Activated naive CD4-positive, alpha-beta T cell treated with anti-CD3 and anti-CD28 coated beads, Interleukin-2, amount 50 U/mL, for 24 hours (primary cell): ENCODE data around the gene RAB27B.
A peak's percentile ranks its signal among the peaks of the same experiment; 100 is the strongest.
"Not testable (repeated sequence)": the region's sequence is repeated elsewhere in the genome, so short reads cannot be mapped to it uniquely, and the experiment has no call there.

Experiments used
- H3K27ac Mint-ChIP-seq: one replicate; pipeline ENCODE4 v1.8.0; 2021; ENCODE audit warnings: mild to moderate bottlenecking, mixed read lengths
- H3K27me3 Mint-ChIP-seq: one replicate; pipeline ENCODE4 v1.8.0; 2021; ENCODE audit warnings: mixed read lengths
- H3K36me3 Mint-ChIP-seq: one replicate; pipeline ENCODE4 v1.8.0; 2021; ENCODE audit warnings: mixed read lengths
- H3K4me1 Mint-ChIP-seq: one replicate; pipeline ENCODE4 v1.8.0; 2021; ENCODE audit warnings: mixed read lengths
- H3K4me3 Mint-ChIP-seq: one replicate; pipeline ENCODE4 v1.8.0; 2021; ENCODE audit warnings: mild to moderate bottlenecking, mixed read lengths
- H3K9me3 Mint-ChIP-seq: one replicate; pipeline ENCODE4 v1.8.0; 2021; ENCODE audit warnings: mixed read lengths

RAB27B gene

DNA sequence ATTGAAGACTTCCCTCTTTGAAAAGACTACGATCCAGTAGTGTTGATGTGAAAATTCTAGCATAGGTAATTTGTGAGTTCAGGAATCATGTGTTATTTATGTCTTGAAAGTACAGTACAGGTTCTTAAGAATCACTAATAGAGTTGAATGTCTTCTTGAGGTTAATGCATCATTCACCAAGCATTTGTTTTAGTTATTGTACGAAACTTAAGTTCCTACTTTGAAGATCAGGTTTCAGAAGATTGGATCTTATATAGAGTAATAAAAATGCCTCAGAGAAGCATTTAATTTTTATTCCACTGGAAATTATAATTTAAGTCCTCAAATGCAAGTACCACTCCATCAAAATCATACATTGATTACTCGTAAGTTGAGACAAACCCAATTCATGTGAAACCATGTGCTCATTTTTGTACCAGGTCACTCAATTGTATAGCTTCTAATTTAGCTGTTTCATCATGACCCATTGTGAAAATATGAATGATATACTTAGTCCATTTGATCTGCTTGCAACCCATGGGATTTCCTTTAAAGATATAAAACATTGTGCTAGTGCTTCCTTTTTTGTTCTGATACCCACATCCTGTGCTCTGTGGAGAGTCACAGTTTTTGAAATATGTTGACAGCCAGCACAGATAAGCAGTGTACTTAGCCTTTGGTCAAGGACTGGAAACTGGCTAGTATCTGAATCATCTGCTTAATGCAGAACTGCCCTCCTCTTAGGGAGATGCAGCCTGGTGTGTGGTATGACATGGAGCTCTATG, 22.5 kb upstream of the RAB27B start:
- Mint-ChIP-seq H3K4me1 (peaks cover 13% of the 10 kb centered on the region), H3K4me3 (no peak overlapping the region), H3K9me3 (no peaks in the 10 kb centered on the region), H3K27me3 (no peaks in the 10 kb centered on the region), H3K36me3 (no peaks in the 10 kb centered on the region), H3K27ac (no peak overlapping the region)

GRCh38 chr18:54806526-54806925, 21.8 kb upstream of the RAB27B start:
- Mint-ChIP-seq H3K4me3 (no peak overlapping the region), H3K4me1 (peaks cover 13% of the 10 kb centered on the region), H3K27ac (no peak overlapping the region), H3K9me3 (no peaks in the 10 kb centered on the region), H3K27me3 (no peaks in the 10 kb centered on the region), H3K36me3 (no peaks in the 10 kb centered on the region)

GRCh38 chr18:54807303-54807702, 21.0 kb upstream of the RAB27B start:
- no peak overlapping the region for H3K4me3 Mint-ChIP-seq
- no peak overlapping the region for H3K27ac Mint-ChIP-seq
- no peaks in the 10 kb centered on the region for H3K9me3 Mint-ChIP-seq
- no peaks in the 10 kb centered on the region for H3K27me3 Mint-ChIP-seq
- H3K4me1 Mint-ChIP-seq: peaks cover 13% of the 10 kb centered on the region
- H3K36me3 Mint-ChIP-seq: no peaks in the 10 kb centered on the region

DNA sequence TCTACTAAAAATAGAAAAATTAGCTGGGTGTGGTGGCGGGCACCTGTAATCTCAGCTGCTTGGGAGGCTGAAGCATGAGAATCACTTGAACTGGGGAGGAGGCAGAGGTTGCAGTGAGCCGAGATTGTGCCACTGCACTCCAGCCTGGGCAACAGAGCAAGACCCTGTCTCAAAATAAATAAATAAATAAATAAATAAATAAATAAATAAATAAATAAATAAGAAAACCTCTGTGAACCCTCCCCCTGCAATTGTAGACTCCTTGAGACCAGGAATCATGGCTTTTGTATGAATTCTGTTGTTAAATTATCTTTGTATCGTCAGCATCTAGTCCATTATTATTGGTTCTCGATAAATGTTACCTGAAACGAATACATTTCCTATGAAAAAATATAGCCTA, 17.6 kb upstream of the RAB27B start:
- H3K27me3 Mint-ChIP-seq, H3K9me3 Mint-ChIP-seq, H3K27ac Mint-ChIP-seq, H3K36me3 Mint-ChIP-seq, H3K4me3 Mint-ChIP-seq: not testable (repeated sequence)
- peaks cover 13% of the 10 kb centered on the region for H3K4me1 Mint-ChIP-seq

DNA sequence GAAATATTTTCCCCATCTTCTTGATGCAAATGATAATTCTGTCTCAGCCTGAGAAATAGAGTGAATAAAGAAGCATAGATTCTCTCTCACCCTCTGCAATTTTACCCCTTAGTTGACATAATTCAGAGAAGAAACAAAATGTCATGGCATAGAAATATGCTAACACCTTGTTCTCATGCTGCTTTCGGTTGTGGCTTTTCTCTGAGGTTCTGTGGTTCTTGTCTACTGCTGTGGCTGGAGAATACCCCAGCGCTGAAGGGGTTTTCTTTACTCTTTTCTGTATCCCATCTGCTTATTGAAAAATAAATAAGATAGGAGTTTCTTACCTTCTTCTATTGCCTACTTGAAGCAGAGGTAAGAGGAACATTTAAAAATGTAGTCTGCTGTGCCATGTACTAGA, 15.4 kb upstream of the RAB27B start:
- Mint-ChIP-seq H3K4me3 (no peak overlapping the region), H3K27me3 (no peaks in the 10 kb centered on the region)

DNA sequence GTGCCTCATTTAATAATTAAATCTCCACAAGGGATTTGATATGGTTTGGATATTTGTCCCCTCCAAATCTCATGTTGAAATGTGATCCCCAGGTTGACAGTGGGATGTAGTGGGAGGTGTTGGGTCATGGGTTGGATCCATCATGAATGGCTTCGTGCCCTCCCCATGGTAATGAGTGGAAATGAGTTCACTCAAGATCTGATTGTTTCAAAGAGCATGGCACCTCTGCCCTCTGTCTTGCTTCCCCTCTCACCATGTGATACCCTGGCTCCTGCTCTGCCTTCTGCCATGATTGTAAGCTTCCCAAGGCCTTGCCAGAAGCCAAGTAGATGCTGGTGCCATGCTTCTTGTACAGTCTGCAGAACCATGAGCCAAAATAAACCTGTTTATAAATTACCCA, 15.0 kb upstream of the RAB27B start:
- Mint-ChIP-seq H3K4me3 (no peak overlapping the region), H3K9me3 (no peaks in the 10 kb centered on the region), H3K36me3 (no peaks in the 10 kb centered on the region), H3K4me1 (peaks cover 7% of the 10 kb centered on the region), H3K27ac (no peak overlapping the region), H3K27me3 (no peaks in the 10 kb centered on the region)

More for the DNA sequence above, 15.4 kb upstream of the RAB27B start:
- H3K27ac Mint-ChIP-seq: no peak overlapping the region
- H3K36me3 Mint-ChIP-seq: no peaks in the 10 kb centered on the region
- H3K4me1 Mint-ChIP-seq: peaks cover 7% of the 10 kb centered on the region
- H3K9me3 Mint-ChIP-seq: no peaks in the 10 kb centered on the region

GRCh38 chr18:54813977-54814565, 14.2 kb upstream of the RAB27B start:
- Mint-ChIP-seq H3K9me3 (no peaks in the 10 kb centered on the region), H3K36me3 (no peaks in the 10 kb centered on the region), H3K27ac (no peak overlapping the region), H3K27me3 (no peaks in the 10 kb centered on the region), H3K4me3 (no peak overlapping the region), H3K4me1 (peaks cover 7% of the 10 kb centered on the region)

GRCh38 chr18:54815086-54815485, 13.2 kb upstream of the RAB27B start:
- Mint-ChIP-seq H3K27me3 (no peaks in the 10 kb centered on the region), H3K27ac (no peak overlapping the region), H3K36me3 (no peaks in the 10 kb centered on the region), H3K9me3 (no peaks in the 10 kb centered on the region), H3K4me3 (no peak overlapping the region), H3K4me1 (peaks cover 7% of the 10 kb centered on the region)

GRCh38 chr18:54820785-54821275, 7.4 kb upstream of the RAB27B start:
- not testable (repeated sequence) for H3K36me3 Mint-ChIP-seq, H3K27ac Mint-ChIP-seq

GRCh38 chr18:54822872-54823845, 5.1 kb upstream of the RAB27B start:
- H3K27me3 Mint-ChIP-seq: peaks cover 6% of the 10 kb centered on the region

More at GRCh38 chr18:54820785-54821275, 7.4 kb upstream of the RAB27B start:
- H3K9me3 Mint-ChIP-seq, H3K4me3 Mint-ChIP-seq, H3K4me1 Mint-ChIP-seq, H3K27me3 Mint-ChIP-seq: not testable (repeated sequence)

GRCh38 chr18:54824761-54825160, 3.5 kb upstream of the RAB27B start:
- H3K4me3 Mint-ChIP-seq: no peak overlapping the region
- no peaks in the 10 kb centered on the region for H3K36me3 Mint-ChIP-seq
- H3K4me1 Mint-ChIP-seq: peaks cover 18% of the 10 kb centered on the region
- peaks cover 6% of the 10 kb centered on the region for H3K27me3 Mint-ChIP-seq
- no peaks in the 10 kb centered on the region for H3K9me3 Mint-ChIP-seq
- no peak overlapping the region for H3K27ac Mint-ChIP-seq

More at GRCh38 chr18:54822872-54823845, 5.1 kb upstream of the RAB27B start:
- H3K36me3 Mint-ChIP-seq: no peaks in the 10 kb centered on the region
- H3K27ac Mint-ChIP-seq: no peak overlapping the region
- no peak overlapping the region for H3K4me3 Mint-ChIP-seq
- H3K9me3 Mint-ChIP-seq: no peaks in the 10 kb centered on the region
- H3K4me1 Mint-ChIP-seq: peaks cover 9% of the 10 kb centered on the region

- Mint-ChIP-seq H3K27me3 (peaks cover 6% of the 10 kb centered on the region), H3K27ac (no peak overlapping the region), H3K9me3 (no peaks in the 10 kb centered on the region), H3K4me1 (peaks cover 22% of the 10 kb centered on the region), H3K4me3 (no peak overlapping the region), H3K36me3 (no peaks in the 10 kb centered on the region)
Observed at GRCh38 chr18:54825601-54826344, 2.5 kb upstream of the RAB27B start.

DNA sequence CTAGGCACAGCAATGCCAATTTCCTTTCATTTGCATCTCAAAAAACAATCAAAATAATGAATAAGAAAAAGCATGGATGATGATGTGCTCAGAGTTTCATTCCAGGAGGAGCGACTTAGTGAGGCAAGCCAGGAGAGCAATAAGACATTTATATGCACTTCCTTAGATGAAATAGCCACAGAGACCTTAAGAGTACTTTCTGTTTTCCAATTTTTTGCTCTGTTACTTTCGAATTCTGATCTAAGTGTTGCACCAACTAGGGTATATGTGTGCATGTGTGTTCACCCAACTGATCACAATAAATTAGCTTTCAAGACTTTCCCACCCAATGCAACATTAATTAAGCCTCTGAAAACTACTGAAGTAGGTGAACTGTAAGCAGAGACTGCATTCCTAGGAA, 709 bp downstream of the RAB27B start:
- Mint-ChIP-seq H3K27me3 (peaks cover 8% of the 10 kb centered on the region), H3K36me3 (peaks cover 3% of the 10 kb centered on the region), H3K4me1 (peaks cover 32% of the 10 kb centered on the region), H3K9me3 (peaks cover 6% of the 10 kb centered on the region), H3K4me3 (peak overlapping the region; percentile 87), H3K27ac (no peak overlapping the region)

DNA sequence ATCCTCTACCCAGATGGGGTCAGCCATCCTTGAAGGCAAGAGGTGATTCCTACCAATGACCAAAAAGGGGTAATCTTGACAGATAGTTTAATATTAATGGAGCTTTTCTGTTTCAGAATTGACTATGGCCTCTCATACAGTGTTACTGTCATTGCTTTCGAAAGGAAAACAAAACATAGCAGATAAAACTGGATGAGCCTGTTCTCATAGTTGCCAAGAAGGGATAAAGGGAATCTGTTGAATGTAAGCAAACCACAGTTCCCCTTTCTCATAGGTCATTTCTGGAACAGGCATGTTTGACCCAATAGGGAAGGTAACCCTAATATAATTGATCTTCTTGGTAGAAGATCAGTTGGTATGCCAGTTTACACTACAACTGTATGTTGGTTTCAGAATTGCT, 1.6 kb downstream of the RAB27B start:
- H3K4me1 Mint-ChIP-seq: peaks cover 32% of the 10 kb centered on the region
- peaks cover 8% of the 10 kb centered on the region for H3K27me3 Mint-ChIP-seq
- peaks cover 3% of the 10 kb centered on the region for H3K36me3 Mint-ChIP-seq
- no peak overlapping the region for H3K4me3 Mint-ChIP-seq
- H3K27ac Mint-ChIP-seq: no peak overlapping the region
- peaks cover 6% of the 10 kb centered on the region for H3K9me3 Mint-ChIP-seq

DNA sequence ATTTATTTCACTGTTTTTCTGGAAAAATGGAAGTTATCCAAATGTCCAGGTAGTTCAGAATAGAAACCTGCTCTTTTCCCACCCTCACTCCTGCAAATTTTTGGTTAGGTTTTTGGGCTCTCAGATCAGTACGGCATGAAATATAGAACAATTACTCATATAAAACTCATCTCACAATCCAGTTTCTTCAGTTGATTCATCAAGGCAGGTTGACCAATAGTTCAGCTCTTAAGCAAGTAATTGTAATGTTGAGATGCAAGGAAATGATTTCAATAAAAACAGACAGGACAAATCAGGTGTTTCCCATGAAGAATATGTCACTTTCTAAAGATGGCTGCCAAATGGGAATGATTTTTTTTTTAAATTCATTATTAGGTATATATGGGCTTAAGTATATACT, 2.0 kb downstream of the RAB27B start:
- Mint-ChIP-seq H3K27me3 (peaks cover 8% of the 10 kb centered on the region), H3K27ac (no peak overlapping the region), H3K4me3 (no peak overlapping the region), H3K36me3 (peaks cover 3% of the 10 kb centered on the region), H3K4me1 (peaks cover 33% of the 10 kb centered on the region), H3K9me3 (peaks cover 6% of the 10 kb centered on the region)
